Measurements from ENCODE around the gene ACAA1. TPM values are rescaled to one million over a fixed set of nuclear protein-coding genes. Genes with fewer than 3 reads are reported as not detected.

ACAA1 gene
- total and polyA plus RNA-seq, 2 of the 13 experiments (the other 11 are each of a cell fraction or from before 2014, with no cell fraction given) = 60.8 to 188 TPM

GRCh38 chr3:38164952-38165721 lies 28.2 kb upstream of the ACAA1 start, which contains the start of gene OXSR1 (continued):
- TF ChIP-seq ZBTB1 (CRISPR knock-in tag; IDR thresholded peaks at IDR 0.05; ENCODE audit: borderline replicate concordance) (no peak), RXRB (CRISPR knock-in tag; IDR thresholded peaks at IDR 0.05; ENCODE audit: borderline replicate concordance) (peak; percentile 78), NFRKB (IDR thresholded peaks at IDR 0.05) (0 out of 2 replicates have a peak, but pooled peaks have one; percentile 14), NFE2 (CRISPR knock-in tag; IDR thresholded peaks at IDR 0.05) (no peak), ZNF292 (CRISPR knock-in tag; IDR thresholded peaks at IDR 0.05; ENCODE audit: borderline replicate concordance, low read depth) (no peak), MYNN (CRISPR knock-in tag; IDR thresholded peaks at IDR 0.05; ENCODE audit: low read depth) (no peak), NR2F6 (IDR thresholded peaks at IDR 0.05) (peak; percentile 30; the same call in 1 of the 2 replicates), NR2F6 (CRISPR knock-in tag; IDR thresholded peaks at IDR 0.05) (no peak), RFX5 (IDR thresholded peaks at IDR 0.05; ENCODE audit: low read depth, low read length) (peak; percentile 80), ZFP36L1 (CRISPR knock-in tag; IDR thresholded peaks at IDR 0.05) (no peak), NFKBIZ (CRISPR knock-in tag; IDR thresholded peaks at IDR 0.05) (0 out of 2 replicates have a peak, but pooled peaks have one; percentile 45), ZNF644 (CRISPR knock-in tag; IDR thresholded peaks at IDR 0.05; ENCODE audit: low read depth) (no peak), ZNF281 (CRISPR knock-in tag; IDR thresholded peaks at IDR 0.05; ENCODE audit: borderline replicate concordance) (no peak), ZNF253 (CRISPR knock-in tag; IDR thresholded peaks at IDR 0.05; ENCODE audit: borderline replicate concordance) (no peak), ZNF558 (CRISPR knock-in tag; IDR thresholded peaks at IDR 0.05; ENCODE audit: borderline replicate concordance) (peak; percentile 75; the same call in 1 of the 2 replicates), ZNF101 (CRISPR knock-in tag; IDR thresholded peaks at IDR 0.05; ENCODE audit: borderline replicate concordance, low read depth) (no peak), FOXO1 (CRISPR knock-in tag; IDR thresholded peaks at IDR 0.05) (peak; percentile 52; the same call in 1 of the 2 replicates), DNMT3B (CRISPR knock-in tag; conservative IDR thresholded peaks at IDR 0.05) (no peak), PITX1 (CRISPR knock-in tag; IDR thresholded peaks at IDR 0.05) (no peak; the same call in 1 of the 2 replicates), ZNF574 (CRISPR knock-in tag; IDR thresholded peaks at IDR 0.05) (no peak), IRF2 (CRISPR knock-in tag; IDR thresholded peaks at IDR 0.05) (peak; percentile 36; the same call in 1 of the 2 replicates), DNMT1 (CRISPR knock-in tag; IDR thresholded peaks at IDR 0.05) (no peak; the same call in none of the 2 replicates), ZNF460 (CRISPR knock-in tag; IDR thresholded peaks at IDR 0.05; ENCODE audit: borderline replicate concordance) (peak; percentile 45; the same call in 1 of the 2 replicates), HNRNPUL1 (IDR thresholded peaks at IDR 0.05; ENCODE audit: low read depth, low read length) (no peak), ZNF34 (CRISPR knock-in tag; IDR thresholded peaks at IDR 0.05; ENCODE audit: borderline replicate concordance) (0 out of 2 replicates have a peak, but pooled peaks have one; percentile 79), IKZF4 (CRISPR knock-in tag; IDR thresholded peaks at IDR 0.05; ENCODE audit: borderline replicate concordance, low read depth, not compliant biosample characterization) (no peak), ZNF20 (CRISPR knock-in tag; IDR thresholded peaks at IDR 0.05) (no peak)
